GM19351 (cell line): ENCODE results near the gene BAIAP2.

Experiments used
- ATAC-seq: cut with Tn5 transposase; IDR thresholded peaks from one replicate; pipeline ENCODE4 v1.9.1; 2021; ENCODE audit warnings: mild to moderate bottlenecking, moderate library complexity; ENCODE audit not compliant: unreplicated experiment

The BAIAP2 gene, protein sequence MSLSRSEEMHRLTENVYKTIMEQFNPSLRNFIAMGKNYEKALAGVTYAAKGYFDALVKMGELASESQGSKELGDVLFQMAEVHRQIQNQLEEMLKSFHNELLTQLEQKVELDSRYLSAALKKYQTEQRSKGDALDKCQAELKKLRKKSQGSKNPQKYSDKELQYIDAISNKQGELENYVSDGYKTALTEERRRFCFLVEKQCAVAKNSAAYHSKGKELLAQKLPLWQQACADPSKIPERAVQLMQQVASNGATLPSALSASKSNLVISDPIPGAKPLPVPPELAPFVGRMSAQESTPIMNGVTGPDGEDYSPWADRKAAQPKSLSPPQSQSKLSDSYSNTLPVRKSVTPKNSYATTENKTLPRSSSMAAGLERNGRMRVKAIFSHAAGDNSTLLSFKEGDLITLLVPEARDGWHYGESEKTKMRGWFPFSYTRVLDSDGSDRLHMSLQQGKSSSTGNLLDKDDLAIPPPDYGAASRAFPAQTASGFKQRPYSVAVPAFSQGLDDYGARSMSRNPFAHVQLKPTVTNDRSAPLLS

DNA sequence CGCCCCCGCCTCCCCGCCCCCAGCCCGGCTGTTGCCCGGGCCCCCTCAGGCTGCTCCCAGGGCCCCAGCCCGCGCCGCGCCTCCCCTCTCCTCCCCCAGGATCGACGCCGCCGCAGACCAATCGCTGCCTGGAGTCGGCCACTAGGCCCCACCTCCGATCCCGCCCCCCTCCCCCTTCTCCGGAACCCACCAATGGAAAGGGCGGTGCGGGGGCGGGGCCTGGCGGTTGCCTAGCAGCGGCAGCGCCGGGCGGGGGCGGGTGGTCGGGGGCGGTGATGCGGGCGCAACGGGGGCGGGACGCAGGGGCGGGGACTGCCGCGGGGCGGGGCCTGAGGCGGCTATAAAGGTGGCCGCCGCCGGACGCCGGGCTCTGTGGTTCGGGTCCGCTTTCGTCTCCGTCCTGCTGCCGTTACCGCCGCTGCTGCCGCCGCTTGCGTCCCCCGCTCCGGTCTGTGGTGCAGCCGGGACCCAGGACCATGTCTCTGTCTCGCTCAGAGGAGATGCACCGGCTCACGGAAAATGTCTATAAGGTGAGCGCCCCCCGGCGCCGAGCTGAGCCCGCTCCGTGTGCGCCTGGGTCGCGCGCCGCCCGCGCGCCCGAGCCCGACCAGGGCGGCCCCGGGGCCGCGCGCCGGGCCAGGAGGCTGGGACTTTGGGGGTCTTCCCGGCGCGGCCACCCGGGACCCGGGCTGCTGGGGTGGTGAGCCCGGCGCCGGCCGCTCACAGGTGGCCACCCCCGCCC, at the start of gene BAIAP2:
TSS of gene BAIAP2 (plus strand) at position 373 of the 742 bp plus-strand sequence. CDS start at position 477, 104 bp downstream.
- peak; percentile 64 for ATAC-seq

DNA sequence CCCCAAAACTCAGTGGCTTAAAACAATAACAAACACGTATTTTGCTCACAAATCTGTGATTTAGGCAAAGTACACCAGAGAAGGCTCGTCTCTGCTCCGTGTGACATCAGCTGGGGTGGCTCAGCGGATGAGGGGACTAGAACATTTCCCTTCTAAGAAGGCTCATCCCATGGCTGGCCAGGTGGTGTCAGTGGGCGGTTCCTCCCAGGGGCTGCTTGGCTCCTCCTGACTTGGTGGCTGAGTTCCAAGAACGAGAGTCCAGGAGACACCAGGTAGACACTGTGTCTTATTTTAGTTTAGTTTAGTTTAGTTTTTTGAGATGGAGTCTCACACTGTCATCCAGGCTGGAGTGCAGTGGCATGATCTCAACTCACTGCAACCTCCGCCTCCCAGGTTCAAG, 48.9 kb upstream of the BAIAP2 start:
- ATAC-seq = no peak

DNA sequence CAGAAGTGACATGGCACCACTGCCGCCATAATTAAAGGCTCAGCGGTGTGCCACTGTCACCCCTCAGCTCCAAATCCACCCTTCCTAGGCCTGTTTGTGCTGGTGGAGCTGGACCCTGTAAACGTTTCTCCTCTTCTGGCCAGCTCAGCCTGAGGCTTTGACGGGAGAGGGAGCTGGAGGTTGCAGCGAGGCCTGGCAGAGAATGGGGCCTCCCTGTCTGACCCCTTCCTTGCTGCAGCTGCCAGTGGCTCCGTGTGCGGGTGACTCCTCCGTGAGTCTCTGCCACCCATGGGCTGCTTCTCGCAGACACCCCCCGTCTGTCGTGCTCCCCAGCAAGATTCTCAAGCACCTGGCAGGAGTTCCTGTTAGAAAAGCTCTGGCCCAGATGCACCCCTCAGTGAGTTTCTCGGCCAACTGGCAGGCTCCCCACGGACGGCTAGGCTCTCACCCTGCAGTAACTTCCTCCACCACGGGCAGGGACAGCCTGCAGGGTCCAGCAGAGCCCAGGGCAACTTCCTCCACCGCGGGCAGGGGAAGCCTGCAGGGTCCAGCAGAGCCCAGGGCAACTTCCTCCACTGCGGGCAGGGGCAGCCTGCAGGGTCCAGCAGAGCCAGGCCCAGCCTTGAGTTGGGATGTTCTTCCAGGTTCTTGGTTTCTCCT, 48.0 kb upstream of the BAIAP2 start:
- no peak for ATAC-seq

DNA sequence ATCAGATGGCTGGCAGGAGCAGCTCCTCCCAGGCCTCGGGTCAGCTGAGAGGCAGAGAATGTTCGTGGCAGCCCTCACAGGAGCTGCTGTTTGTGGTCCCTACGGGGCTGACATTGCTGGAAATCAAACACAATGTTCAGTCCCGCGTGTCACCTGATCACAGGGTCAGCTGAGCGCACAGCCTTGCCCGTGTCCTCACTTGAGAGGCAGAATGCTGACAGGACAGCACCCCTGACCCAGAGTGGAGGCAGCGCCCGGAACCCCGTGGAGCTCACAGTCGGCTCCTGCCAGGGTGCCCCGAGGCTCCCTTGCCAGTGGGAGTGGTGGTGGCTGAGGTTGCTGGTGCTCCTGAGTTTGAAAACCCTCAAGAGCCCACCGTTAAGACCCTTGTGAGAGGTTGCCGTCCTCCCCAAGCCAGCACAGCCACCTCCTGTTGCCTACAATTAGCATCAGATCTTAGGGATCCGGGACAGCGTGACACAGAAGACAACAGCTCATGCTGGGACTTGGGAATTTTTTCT, 47.0 kb upstream of the BAIAP2 start:
- no peak for ATAC-seq

DNA sequence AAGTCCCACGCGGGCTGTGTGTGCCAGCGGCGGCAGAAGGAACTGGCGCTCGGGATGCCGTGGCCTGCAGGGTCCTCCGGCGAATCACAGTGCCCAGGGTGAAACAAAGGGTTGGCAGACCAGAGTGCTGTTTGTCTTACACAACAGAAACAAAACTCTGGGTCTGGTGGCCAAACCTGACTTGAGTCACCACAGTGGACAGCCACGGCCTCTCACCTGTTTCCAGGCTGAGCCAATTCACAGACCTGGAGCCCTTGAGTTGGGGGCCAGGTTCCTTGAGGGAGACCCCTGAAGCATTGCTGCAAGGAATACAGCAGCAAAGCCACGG, 45.4 kb upstream of the BAIAP2 start:
- no peak for ATAC-seq

DNA sequence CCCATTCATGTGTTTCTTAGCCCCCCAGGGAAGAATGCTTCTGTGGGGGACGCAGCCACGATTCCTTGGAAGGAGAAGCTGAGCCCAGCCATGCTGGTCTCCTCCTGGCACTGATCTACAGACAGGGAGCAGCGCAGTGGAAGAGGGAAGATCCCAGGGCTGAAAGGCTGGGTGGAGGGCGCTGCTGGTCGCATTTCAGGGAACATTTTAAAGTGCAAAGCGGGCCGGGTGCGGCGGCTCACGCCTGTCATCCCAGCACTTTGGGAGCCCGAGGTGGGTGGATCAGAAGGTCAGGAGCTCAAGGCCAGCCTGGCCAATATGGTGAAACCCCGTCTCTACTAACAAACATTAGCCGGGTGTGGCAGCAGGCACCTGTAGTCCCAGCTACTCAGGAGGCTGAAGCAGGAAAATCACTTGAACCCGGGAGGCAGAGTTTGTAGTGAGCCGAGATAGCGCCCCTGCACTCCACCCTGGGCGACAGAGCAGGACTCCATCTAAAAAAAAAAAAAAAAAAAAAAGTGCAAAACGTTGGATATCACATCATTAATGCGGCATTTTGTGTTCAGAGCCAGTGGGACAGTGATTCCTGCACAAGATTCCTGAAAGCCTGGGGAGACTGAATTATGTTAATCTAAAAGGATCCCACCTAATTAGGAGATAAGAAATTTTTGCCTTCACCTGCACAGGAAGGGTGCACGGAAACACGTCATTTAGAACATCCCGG, 43.9 kb upstream of the BAIAP2 start:
- ATAC-seq = no peak

DNA sequence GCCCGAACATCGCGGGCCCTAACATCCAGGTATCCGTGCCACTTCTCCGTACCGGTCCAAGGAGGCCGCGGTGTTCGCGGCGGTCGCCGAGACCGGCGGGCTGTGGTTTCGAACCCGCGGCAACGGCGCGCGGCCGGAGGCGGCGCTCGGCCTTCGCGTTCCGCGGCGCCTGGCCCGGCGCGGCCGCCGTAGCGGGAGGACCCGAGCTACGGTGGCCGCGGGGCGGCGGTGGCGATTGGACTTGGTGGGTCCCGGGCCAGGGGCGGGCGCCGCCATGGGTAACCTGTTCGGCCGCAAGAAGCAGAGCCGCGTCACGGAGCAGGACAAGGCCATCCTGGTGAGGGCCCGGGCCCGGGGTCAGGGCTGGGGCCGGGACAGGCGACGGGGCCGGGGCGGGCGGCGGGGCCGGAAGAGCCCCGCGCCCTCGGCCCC, 43.3 kb upstream of the BAIAP2 start, which contains the start of gene CHMP6:
TSS of gene CHMP6 (plus strand) at position 197 of the 432 bp plus-strand sequence. CDS start at position 275, 78 bp downstream.
- no peak for ATAC-seq

DNA sequence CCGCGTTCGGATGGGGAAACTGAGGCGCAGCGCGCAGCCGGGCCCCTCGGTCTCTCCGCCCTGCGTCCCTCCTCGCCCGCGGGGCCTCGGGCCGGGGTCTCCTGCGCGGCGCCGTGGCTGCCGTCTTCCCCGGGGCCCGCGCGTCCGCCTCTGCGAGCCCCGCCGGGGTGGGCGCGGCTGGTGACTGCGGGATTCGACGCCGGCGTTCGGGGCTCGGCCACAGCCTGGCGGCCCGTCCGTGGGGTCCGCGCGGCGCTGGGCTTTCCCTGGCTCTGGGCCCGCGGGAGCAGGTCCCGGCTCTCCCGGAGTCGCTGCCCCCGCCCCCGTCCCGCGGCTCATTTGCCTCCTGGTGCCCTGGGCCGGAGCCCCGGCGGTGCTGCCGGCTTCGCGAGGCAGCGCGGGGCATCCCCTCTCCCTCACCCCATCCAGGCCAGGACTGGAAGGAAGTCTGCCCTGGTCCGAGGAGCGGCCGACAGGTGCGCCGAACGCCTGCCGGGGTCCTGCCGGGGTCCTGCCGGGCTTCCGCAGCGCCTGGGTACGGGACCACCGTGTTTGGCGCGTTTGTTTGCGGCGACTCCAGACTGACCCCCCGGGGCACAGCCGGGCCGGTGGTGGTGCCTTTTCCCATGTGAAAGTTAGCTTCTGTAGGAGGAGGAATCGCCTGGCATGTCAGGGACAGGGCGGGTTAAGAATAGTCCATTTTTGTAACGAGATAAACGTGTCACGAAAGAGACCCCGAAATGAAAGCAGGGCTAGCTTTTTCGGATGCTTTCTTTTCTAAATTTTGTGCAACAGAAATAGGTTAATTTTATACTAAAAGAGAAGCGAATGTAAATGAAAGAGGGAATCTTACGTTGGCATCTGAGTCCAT, 42.6 kb upstream of the BAIAP2 start:
- ATAC-seq = no peak

DNA sequence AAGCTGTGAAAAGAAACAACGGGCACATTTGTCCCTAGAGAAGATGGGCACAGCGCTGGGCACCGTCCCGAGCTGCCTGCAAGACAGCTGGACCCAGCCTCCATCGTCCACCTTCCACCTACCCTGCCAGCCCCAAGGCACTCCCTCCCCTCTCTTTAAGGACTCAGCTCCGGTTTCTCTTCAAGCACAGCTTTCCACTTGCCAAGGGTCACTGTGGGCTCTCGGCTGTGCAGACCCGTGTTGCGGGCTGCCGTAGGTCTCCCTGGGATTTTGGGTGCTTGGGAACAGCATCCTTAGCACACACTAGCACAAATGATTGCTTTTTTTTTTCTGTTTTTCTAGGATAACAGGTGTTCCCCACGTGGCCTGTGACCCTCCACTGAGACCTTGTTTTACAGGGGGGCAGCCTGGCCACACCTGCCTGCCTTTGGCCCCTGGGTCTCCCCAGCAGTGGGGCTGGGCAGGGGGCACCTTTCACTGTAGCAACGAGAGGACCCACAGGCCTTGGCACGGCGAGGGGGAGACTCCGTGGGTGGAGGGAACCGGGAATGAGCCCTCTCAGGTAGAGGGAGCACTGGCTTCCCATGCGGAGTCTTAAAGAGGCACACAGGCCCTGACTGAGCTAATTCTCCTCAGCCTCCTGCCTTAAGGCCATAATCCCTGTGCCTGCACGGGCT, 41.9 kb upstream of the BAIAP2 start:
- no peak for ATAC-seq

DNA sequence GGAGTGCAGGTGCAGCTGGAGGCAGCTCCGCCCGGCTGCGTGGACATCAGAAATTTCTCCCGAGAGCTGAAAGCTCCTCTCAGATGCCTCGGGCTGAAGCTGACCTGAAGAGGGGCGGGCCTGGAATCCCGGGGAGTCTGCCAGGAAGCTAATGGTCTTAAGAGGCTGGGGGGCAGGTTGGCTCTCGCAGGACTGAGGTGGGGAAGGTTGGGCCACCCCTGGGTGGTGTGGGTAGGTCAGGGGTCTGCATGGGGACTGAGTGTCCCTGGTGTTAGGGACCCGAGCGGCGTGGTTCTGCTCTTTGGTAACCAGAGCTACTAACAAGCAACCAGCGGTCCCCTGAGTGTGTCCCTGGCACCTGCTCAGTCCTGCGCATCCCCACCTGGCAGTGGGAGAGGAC, 39.8 kb upstream of the BAIAP2 start:
- no peak for ATAC-seq

DNA sequence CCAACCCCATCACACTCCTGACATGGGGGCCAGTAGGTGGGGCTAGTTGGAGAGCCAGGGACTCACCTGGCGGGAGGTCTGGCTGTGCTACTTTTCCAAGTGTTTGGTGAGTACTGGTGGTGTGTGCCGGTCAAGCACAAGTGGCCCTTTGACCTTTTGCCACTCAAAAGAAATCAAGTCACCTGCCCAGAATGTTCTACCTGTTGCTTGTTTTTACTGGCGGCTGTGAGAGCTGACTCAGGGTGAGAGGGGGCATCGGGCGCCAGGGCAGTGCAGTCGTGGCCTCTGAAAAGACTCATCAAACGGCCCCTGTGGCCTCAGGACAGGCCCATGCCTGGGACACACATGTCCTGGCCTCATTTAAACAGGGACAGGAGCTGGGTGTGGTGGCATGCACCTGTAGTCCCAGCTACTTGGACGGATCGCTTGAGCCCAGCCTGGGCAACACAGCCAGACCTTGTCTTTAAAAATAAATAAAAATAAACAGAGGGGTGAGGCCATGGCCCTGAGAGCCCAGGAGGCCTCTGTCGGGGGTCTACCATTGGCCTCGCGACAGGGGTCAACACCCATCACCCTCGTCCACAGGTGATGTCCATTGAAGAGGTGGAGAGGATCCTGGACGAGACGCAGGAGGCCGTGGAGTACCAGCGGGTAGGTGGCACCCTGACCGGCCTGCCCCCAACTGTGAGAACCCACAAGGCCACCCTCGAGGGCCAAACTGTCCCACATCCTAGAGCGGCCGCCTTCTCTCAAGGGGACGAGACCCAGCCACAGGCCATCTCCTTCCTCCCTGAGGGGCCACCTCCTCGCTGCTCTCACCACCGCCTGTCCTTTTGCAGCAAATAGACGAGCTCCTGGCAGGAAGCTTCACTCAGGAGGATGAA, 38.3 kb upstream of the BAIAP2 start:
- no peak for ATAC-seq

DNA sequence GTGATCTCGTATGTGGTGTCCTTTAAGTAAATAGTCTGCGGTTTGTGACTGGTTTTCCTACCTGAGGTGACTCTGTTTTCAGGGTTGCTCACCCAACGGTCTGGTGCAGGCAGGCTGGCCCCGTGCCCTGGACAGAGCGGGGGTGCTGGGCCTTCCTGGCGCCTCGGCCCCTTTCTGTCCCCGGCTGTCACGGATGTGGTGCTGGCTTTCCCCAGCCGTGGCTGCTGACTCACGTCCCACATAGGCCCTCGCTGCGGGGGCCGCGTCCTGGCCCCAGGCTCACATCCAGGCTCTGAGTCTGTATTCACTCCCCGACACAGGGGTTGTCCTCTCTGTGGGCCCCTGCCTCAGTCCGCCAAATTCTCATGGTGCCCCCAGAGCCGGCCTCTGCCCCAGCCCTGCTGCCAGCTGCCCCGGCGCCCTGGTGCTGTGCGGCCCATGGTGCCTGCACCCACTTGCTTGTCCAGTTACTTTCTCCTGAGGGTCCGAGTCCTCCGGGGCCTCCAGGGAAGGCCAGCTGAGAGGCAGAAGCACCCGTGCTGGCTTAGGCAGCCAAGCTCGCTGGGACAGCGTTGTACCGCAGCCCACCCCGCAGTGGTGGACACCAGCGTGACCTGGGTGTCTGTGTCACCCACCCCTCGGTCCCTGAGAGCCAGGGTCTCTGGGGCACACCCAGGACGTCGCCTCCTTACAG, 37.4 kb upstream of the BAIAP2 start:
- no peak for ATAC-seq

DNA sequence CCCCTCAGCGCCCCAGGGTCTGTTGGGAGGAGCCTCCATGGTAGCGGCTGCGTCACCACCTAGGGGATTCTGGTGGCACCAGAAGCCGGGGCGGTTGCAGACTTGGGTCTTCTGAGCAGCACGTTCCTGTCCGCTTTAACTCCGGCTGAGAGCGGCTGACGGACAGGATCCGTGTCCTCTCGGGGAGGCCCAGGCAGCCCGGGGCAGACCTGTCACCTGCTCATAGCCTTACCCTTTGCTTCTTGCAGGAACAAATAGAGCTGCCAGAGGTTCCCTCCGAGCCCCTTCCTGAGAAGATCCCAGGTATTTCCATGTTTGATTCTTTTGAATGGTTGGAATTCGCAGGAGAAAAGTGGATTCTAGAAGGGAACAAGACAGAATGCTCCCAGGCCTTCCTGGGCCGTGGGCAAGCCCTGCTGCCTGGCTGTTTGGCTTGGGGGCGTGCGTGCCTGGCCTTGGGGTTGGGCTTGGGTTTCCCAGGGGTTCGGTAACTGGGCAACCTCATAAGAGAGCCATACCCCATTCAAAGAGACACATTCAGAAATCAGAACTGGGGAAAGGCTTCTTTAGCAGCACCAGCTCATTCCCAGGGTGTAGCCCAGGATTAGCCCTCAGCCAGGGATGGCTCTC, 36.7 kb upstream of the BAIAP2 start:
- no peak for ATAC-seq

DNA sequence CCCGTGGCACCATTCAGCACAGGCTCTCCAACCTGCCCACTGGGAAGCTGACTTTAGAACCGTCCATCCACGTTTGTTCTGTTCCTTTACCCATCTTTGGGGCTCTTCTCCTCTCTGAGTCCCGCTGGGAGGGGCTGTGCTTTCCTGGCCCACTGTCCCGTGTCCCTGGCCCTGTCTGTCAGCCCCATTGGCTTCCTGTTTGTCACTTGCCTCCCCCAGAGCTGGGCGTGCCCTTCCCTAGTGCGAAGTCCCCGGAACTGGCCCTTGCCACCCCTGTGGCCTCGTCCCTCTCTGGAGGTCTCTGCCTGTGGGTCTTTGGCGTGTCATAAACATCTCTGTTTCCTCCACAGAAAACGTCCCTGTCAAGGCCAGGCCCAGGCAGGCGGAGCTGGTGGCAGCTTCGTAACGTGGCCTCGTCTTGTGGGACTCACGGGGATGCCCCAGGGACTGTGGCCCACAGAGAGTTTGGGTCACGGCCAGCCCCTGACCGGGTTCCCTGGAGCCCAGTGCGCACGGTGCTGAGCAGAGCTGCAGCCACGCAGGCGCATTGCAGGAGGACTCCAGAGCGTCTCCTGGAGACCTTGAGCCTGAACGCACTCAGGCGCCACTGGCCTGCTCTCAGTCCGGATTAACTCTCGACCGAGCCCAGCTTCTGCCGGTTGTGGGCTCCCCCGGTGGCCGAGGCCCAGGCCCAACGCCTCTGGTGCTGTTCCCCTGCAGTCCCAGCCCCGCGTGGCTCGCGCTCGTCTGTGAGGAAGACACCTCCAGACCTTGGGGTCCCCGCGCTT, 36.0 kb upstream of the BAIAP2 start:
- ATAC-seq = no peak

DNA sequence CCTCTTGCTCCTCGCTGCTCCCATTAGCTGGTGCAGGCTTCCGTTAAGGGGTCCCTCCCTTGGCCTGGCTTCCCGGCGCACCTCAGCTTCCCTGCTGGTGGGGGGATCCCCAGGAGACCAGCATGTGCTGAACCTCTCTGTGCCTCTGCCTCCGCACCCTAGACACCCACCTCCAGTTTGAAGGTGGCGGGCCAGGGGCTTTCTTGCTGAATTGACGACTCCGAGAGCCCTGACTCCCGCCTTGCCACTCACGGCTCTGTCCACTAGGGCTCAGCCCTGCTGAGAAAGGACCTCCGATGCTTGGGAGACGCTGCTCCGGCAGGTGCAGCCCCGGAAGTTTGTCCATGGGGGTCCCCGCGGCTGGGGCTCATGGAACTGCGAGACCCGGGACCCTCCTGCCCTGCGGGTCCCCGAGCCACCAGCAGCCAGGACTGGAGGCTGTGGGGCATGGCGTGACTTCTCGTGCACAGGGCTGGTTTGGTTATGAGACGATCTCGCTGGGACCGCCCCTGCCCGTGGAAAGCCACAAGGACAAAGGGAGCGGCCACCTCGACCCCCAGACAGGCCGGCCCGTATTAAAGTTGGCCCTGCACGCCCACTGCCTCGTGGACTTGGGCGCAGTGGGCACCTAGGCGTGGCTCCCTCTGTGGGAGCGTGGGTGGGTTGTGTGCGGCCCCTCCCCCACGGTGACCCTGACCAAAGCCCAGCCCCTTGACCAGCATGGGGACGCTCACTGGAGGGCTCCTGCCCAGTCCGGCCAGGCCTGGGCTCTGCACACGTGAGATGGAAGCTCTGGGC, 35.2 kb upstream of the BAIAP2 start:
- ATAC-seq = no peak

DNA sequence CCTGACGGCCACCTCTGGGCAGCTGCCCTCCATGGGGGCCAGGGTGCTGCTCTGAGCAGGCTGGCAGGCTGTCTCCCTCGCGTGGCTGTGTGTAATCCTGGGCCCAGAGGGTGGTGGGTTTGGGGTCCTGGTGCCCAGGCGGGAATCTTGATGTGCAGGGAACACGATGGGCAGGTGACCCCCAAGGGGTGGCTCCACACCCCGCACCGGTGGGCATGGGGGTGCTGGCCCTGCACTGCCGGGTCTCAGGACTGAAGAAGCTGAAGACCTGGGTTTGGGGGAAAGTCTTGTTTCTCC, 34.7 kb upstream of the BAIAP2 start:
- no peak for ATAC-seq
